B cell (primary cell): ENCODE measurements around the gene KANK2. TPM values are rescaled to one million over a fixed set of nuclear protein-coding genes. Genes with fewer than 3 reads are reported as not detected.

Experiments used
- ATAC-seq: fragments of 200-7000 bp; cut with Tn5 transposase; one replicate; pipeline ENCODE4 v1.10.0; 2021; ENCODE audit warnings: low read depth, mild to moderate bottlenecking, moderate number of reproducible peaks, moderate library complexity
- CTCF ChIA-PET: fragments of 350-600 bp; sonication (Branson Sonifier 250); formaldehyde crosslinking; loops from one replicate; lab custom pipeline; 2021; ENCODE audit warnings: antibody characterized with exemption, inconsistent platforms; lab: Charles Lee
- POLR2A ChIA-PET: fragments of 350-600 bp; sonication (Branson Sonifier 250); formaldehyde crosslinking; loops from one replicate; lab custom pipeline; 2021; ENCODE audit warnings: antibody characterized with exemption; lab: Charles Lee
- DNase-seq: peaks from one replicate; pipeline ENCODE4 v3.0.0; 2013
- H2AFZ ChIP-seq: 2 replicates; pipeline ENCODE4 v1.6.1; 2012; ENCODE audit warnings: mild to moderate bottlenecking, low read depth, low read length; ENCODE audit not compliant: insufficient read depth, poor library complexity, severe bottlenecking
- H3K27ac ChIP-seq, 2 donors: 1 replicate in 1 of 2; 2 replicates in 1 of 2; pipeline ENCODE4 v1.5.1; 2012 to 2013; ENCODE audit warnings: low read length in 2 of 2, mild to moderate bottlenecking in 2 of 2, moderate library complexity in 1 of 2
- H3K27me3 ChIP-seq, 4 experiments: fragments of 200-600 bp in 1 of 4; sonication (generic) in 1 of 4; replicated peaks in 1 of 4; 1 replicate in 2 of 4; 2 replicates in 2 of 4; pipeline versions ENCODE4 v1.6.1 to v1.7.0; 2013 to 2016; ENCODE audit warnings: low read length in 3 of 4, mild to moderate bottlenecking in 2 of 4, mixed read lengths in 1 of 4, moderate library complexity in 1 of 4; ENCODE audit not compliant: insufficient read depth in 4 of 4, control insufficient read depth in 3 of 4; ENCODE audit errors: control extremely low read depth in 1 of 4
- H3K36me3 ChIP-seq, 2 experiments: replicated peaks in 1 of 2; 1 replicate in 1 of 2; 2 replicates in 1 of 2; pipeline versions ENCODE4 v1.6.1 to v1.7.1; 2013; ENCODE audit warnings: low read length in 1 of 2; ENCODE audit not compliant: insufficient read depth in 2 of 2, control insufficient read depth in 1 of 2; ENCODE audit errors: control extremely low read depth in 1 of 2, extremely low read depth in 1 of 2
- H3K4me1 ChIP-seq, 2 donors: fragments of 200-600 bp in 1 of 2; sonication (generic) in 1 of 2; 1 replicate in 1 of 2; 2 replicates in 1 of 2; pipeline versions ENCODE4 v1.5.1 to v1.6.1; 2013 to 2017; ENCODE audit warnings: low read length in 2 of 2; ENCODE audit not compliant: control insufficient read depth in 2 of 2, insufficient read depth in 2 of 2
- H3K4me2 ChIP-seq: replicated peaks from 2 replicates; pipeline ENCODE3; 2012; ENCODE audit warnings: mild to moderate bottlenecking, low read depth, low read length; ENCODE audit not compliant: poor library complexity, severe bottlenecking
- H3K4me3 ChIP-seq, 5 experiments: fragments of 200-600 bp in 1 of 5; sonication (generic) in 1 of 5; 1 replicate in 3 of 5; 2 replicates in 2 of 5; pipeline versions ENCODE4 v1.5.1 to v1.7.0; 2011 to 2016; ENCODE audit warnings: low read length in 4 of 5, mild to moderate bottlenecking in 4 of 5, low read depth in 2 of 5, control low read depth in 1 of 5, moderate library complexity in 1 of 5; ENCODE audit not compliant: insufficient read depth in 1 of 5; ENCODE audit errors: control extremely low read depth in 1 of 5, extremely low read depth in 1 of 5
- H3K79me2 ChIP-seq: fragments of 200-600 bp; sonication (generic); one replicate; pipeline ENCODE4 v1.6.0; 2016; ENCODE audit warnings: low read length; ENCODE audit not compliant: control insufficient read depth, insufficient read depth
- H3K9ac ChIP-seq: fragments of 200-600 bp; sonication (generic); 2 replicates; pipeline ENCODE4 v1.6.1; 2017; ENCODE audit warnings: mild to moderate bottlenecking, low read length, moderate library complexity
- H3K9me3 ChIP-seq, 3 donors: one replicate each; pipeline versions ENCODE4 v1.6.1 to v1.7.1; 2013; ENCODE audit warnings: low read length in 2 of 3; ENCODE audit not compliant: control insufficient read depth in 2 of 3, insufficient read depth in 1 of 3; ENCODE audit errors: control extremely low read depth in 1 of 3
- H4K20me1 ChIP-seq: 2 replicates; pipeline ENCODE4 v1.6.0; 2012; ENCODE audit warnings: mild to moderate bottlenecking, low read length; ENCODE audit not compliant: insufficient read depth, control insufficient read depth, poor library complexity, severe bottlenecking
- H3K27ac Mint-ChIP-seq: one replicate; pipeline ENCODE4 v1.8.0; 2021; ENCODE audit warnings: mixed read lengths
- H3K27me3 Mint-ChIP-seq: one replicate; pipeline ENCODE4 v1.8.0; 2021; ENCODE audit warnings: mixed read lengths
- H3K4me1 Mint-ChIP-seq: one replicate; pipeline ENCODE4 v1.8.0; 2021; ENCODE audit warnings: mixed read lengths
- H3K4me3 Mint-ChIP-seq: one replicate; pipeline ENCODE4 v1.8.0; 2021; ENCODE audit warnings: mixed read lengths
- H3K9me3 Mint-ChIP-seq: one replicate; pipeline ENCODE4 v1.8.0; 2022; ENCODE audit warnings: mixed read lengths; ENCODE audit not compliant: insufficient read depth
- EZH2 ChIP-seq: IDR thresholded peaks from 2 replicates; pipeline ENCODE4 v1.6.1; 2012; ENCODE audit warnings: borderline replicate concordance, low read depth, mild to moderate bottlenecking, moderate library complexity, low read length; ENCODE audit not compliant: insufficient read depth, poor library complexity, severe bottlenecking
- WGBS: methylation state at CpG from one replicate; pipeline ENCODE4 v1.1.5; 2013; ENCODE audit warnings: missing lambda C conversion rate; ENCODE audit not compliant: insufficient coverage; 5-methylcytosine and 5-hydroxymethylcytosine counted together
- intact Hi-C: fragments of 100-400 bp; cut with micrococcal nuclease; formaldehyde crosslinking; loops from one replicate; pipeline ENCODE4 v1.10.0; 2022
- polyA plus RNA-seq: library from polyadenylated mRNA; depleted of rRNA; stranded (reverse); fragments of >200 nt; gene quantifications from 2 replicates; pipeline ENCODE4 v1.2.3, GENCODE V29; 2012
- total RNA-seq, 2 donors: library from RNA; stranded (reverse); fragments of 120-200 nt in 1 of 2; gene quantifications; 1 replicate in 1 of 2; 2 replicates in 1 of 2; pipeline versions ENCODE4 v1.2.3 to v1.2.4, GENCODE V29; 2013 to 2022
- TF ChIP-seq, protein P1 (sequence below): fragments of 200-600 bp; IDR thresholded peaks from one replicate; pipeline ENCODE4 v1.8.0; 2022; ENCODE audit warnings: antibody characterized with exemption, mild to moderate bottlenecking

KANK2 gene
- total and polyA plus RNA-seq, 2 donors (not counting 1 experiment from before 2014, with no cell fraction given): 0.54 to 18.9 TPM

DNA sequence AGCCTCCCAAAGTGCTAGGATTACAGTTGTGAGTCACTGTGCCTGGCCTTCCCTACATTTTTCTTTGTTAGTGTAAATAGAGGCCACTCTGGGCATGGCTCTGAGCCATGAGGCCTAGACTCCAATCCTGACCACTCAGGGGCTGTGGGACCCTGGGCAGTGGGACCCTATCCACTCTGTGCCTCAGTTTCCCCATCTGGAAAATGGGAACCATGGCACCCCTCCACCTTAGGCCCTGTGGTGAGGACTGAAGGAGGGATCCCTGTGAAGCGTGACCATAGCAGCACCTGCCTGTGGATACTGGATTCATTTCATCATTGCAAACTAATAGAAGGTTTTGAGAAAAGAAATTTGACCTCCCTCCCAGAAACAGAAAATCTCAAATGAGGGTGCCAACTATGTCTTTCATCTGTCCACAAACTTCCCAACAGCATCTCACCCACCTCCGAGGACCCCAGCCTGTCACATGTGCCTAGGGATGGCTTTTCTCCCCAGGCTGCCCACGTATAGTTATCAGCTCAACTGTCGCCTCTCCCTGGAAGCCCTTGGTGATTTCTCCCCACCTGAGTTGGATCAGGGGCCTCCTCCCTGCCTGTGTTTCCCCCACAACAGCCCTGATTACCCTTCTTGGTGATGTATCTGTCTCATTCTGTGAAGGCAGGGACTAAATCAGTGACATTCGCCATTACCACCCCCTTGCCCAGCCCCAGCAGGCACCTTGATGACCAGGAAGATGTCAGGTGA, 47.7 kb upstream of the KANK2 start:
- Histone ChIP-seq H3K36me3 (no peaks in the 10 kb centered on the region), H3K27ac (no peak overlapping the region), H3K9me3 (peaks cover 0 to 9% (median 0%) of the 10 kb centered on the region in 3 donors), H3K4me1 (peaks cover 3 to 4% of the 10 kb centered on the region in 2 donors), H3K4me3 (no peak overlapping the region), H3K27me3 (peaks cover 0 to 3% (median 1%) of the 10 kb centered on the region in 4 experiments), H2AFZ (no peak overlapping the region), H3K79me2 (no peaks in the 10 kb centered on the region), H3K9ac (no peak overlapping the region), H3K4me2 (no peak overlapping the region), H4K20me1 (no peaks in the 10 kb centered on the region)
- Mint-ChIP-seq H3K4me3 (no peak overlapping the region), H3K27me3 (no peaks in the 10 kb centered on the region), H3K27ac (no peak overlapping the region), H3K4me1 (peaks cover 6% of the 10 kb centered on the region), H3K9me3 (no peaks in the 10 kb centered on the region)
- CTCF ChIA-PET: interaction anchor here (2.8 kb wide), 1 partner anchor 238 kb away, joined by 13 read pairs; no protein-coding TSS in a partner anchor
- 95% methylated on average over 3 of the region's 5 CpGs for WGBS
- TF ChIP-seq, protein P1, sequence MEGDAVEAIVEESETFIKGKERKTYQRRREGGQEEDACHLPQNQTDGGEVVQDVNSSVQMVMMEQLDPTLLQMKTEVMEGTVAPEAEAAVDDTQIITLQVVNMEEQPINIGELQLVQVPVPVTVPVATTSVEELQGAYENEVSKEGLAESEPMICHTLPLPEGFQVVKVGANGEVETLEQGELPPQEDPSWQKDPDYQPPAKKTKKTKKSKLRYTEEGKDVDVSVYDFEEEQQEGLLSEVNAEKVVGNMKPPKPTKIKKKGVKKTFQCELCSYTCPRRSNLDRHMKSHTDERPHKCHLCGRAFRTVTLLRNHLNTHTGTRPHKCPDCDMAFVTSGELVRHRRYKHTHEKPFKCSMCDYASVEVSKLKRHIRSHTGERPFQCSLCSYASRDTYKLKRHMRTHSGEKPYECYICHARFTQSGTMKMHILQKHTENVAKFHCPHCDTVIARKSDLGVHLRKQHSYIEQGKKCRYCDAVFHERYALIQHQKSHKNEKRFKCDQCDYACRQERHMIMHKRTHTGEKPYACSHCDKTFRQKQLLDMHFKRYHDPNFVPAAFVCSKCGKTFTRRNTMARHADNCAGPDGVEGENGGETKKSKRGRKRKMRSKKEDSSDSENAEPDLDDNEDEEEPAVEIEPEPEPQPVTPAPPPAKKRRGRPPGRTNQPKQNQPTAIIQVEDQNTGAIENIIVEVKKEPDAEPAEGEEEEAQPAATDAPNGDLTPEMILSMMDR: no peak
- no peak for TF ChIP-seq EZH2
- ATAC-seq: no peak
- POLR2A ChIA-PET: no interaction called here
- no peak for DNase-seq
- intact Hi-C loops: no loop called here

DNA sequence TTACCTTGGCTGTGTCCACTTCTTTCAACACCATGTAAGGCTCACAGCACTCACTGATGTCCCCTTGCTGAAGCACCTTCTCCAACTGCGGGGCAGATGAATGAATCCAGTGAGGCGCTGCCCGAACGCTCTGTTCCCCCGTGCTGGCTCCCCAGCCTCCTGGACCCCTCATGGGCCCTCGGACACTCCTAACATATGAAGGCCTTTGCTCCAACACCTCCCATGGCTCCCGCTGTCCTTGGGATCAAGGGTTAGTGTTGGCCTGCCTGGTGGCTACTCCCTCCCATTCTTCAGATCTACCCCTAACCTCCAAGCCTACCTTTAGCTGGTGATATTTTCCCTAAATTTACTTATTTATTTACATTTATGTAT, 46.4 kb upstream of the KANK2 start:
- no peak overlapping the region for H3K27ac Mint-ChIP-seq
- peaks cover 6% of the 10 kb centered on the region for H3K4me1 Mint-ChIP-seq
- H3K27me3 ChIP-seq: peaks cover 0 to 3% (median 1%) of the 10 kb centered on the region in 4 experiments

More for the DNA sequence above, 46.4 kb upstream of the KANK2 start:
- Mint-ChIP-seq H3K9me3 (peaks cover 3% of the 10 kb centered on the region), H3K27me3 (no peaks in the 10 kb centered on the region), H3K4me3 (peak overlapping the region; percentile 27)
- TF ChIP-seq, protein P1: no peak
- no peak for TF ChIP-seq EZH2
- Histone ChIP-seq H4K20me1 (no peaks in the 10 kb centered on the region), H3K9ac (no peak overlapping the region), H3K27ac (no peak overlapping the region), H3K36me3 (no peaks in the 10 kb centered on the region), H2AFZ (no peak overlapping the region), H3K79me2 (no peaks in the 10 kb centered on the region), H3K4me3 (no peak overlapping the region), H3K9me3 (peaks cover 0 to 22% (median 5%) of the 10 kb centered on the region in 3 donors), H3K4me2 (peak overlapping the region; percentile 69), H3K4me1 (peaks cover 3 to 4% of the 10 kb centered on the region in 2 donors)
- WGBS: 98% methylated on average over 6 of the region's 7 CpGs
- DNase-seq (no peak), ATAC-seq (no peak)
- ChIA-PET POLR2A (interaction anchor here (0.6 kb wide), 2 partner anchors 10 to 180 kb away, joined by 3 read pairs; no protein-coding TSS in a partner anchor), CTCF (interaction anchor here (0.6 to 2.8 kb wide), 3 partner anchors 11 to 239 kb away, joined by 3 to 13 read pairs (median 3); no protein-coding TSS in a partner anchor)
- intact Hi-C loops: loop anchor here (1.0 kb wide), 2 partner anchors 103 to 239 kb away; partner anchors contain the start of genes CCDC159 and TMEM205
